DND-41 (cell line): ENCODE data around the gene ARMC9.

Experiments used
- CTCF ChIP-seq: IDR thresholded peaks from 2 replicates; pipeline ENCODE4 v1.5.1; 2012; ENCODE audit warnings: borderline replicate concordance, low read length, moderate library complexity, mild to moderate bottlenecking; ENCODE audit not compliant: poor library complexity, severe bottlenecking; ENCODE audit errors: extremely low read depth
- EZH2 ChIP-seq: IDR thresholded peaks from 3 replicates; pipeline ENCODE4 v1.6.1; 2012; ENCODE audit warnings: borderline replicate concordance, low read depth, mild to moderate bottlenecking, moderate library complexity, low read length, inconsistent platforms; ENCODE audit not compliant: severe bottlenecking

GRCh38 chr2:231182513-231182899, 15.9 kb upstream of the ARMC9 start:
- TF ChIP-seq CTCF (no peak), EZH2 (no peak)
